CD14-positive monocyte (primary cell): ENCODE measurements around the gene P3H2. TPM values are rescaled to one million over a fixed set of nuclear protein-coding genes. Genes with fewer than 3 reads are reported as not detected.

Source experiments
- DNase-seq, 3 donors: peaks; one replicate each; pipeline ENCODE4 v3.0.0-alpha.2; 2011 to 2022
- H2AFZ ChIP-seq: 2 replicates; pipeline ENCODE4 v1.6.0; 2012; ENCODE audit warnings: mild to moderate bottlenecking, low read depth, low read length, inconsistent platforms; ENCODE audit not compliant: insufficient read depth, poor library complexity, severe bottlenecking
- H3K27ac ChIP-seq, 2 donors: 1 replicate in 1 of 2; 2 replicates in 1 of 2; pipeline ENCODE4 v1.5.1; 2012 to 2013; ENCODE audit warnings: low read length in 2 of 2, control low read depth in 1 of 2, inconsistent platforms in 1 of 2, low read depth in 1 of 2, mild to moderate bottlenecking in 1 of 2
- H3K27me3 ChIP-seq, 2 donors: one replicate each; pipeline versions ENCODE4 v1.6.0 to v1.6.1; 2011 to 2013; ENCODE audit warnings: low read length in 2 of 2; ENCODE audit not compliant: control insufficient read depth in 2 of 2, insufficient read depth in 2 of 2
- H3K36me3 ChIP-seq, 2 donors: replicated peaks in 1 of 2; 1 replicate in 1 of 2; 2 replicates in 1 of 2; pipeline versions ENCODE4 v1.5.1 to v1.6.1; 2012 to 2013; ENCODE audit warnings: low read length in 2 of 2, control low read depth in 1 of 2, inconsistent platforms in 1 of 2, mild to moderate bottlenecking in 1 of 2; ENCODE audit not compliant: insufficient read depth in 2 of 2, control insufficient read depth in 1 of 2
- H3K4me1 ChIP-seq, 2 donors: 1 replicate in 1 of 2; 2 replicates in 1 of 2; pipeline versions ENCODE4 v1.5.1 to v1.6.1; 2012 to 2013; ENCODE audit warnings: low read length in 2 of 2, control low read depth in 1 of 2, inconsistent platforms in 1 of 2, mild to moderate bottlenecking in 1 of 2, moderate library complexity in 1 of 2; ENCODE audit not compliant: insufficient read depth in 2 of 2, control insufficient read depth in 1 of 2
- H3K4me2 ChIP-seq: replicated peaks from 2 replicates; pipeline ENCODE3; 2012; ENCODE audit warnings: low read length, moderate library complexity, mild to moderate bottlenecking; ENCODE audit not compliant: poor library complexity, severe bottlenecking; ENCODE audit errors: extremely low read depth
- H3K4me3 ChIP-seq, 3 experiments: fragments of 200-600 bp in 1 of 3; sonication (generic) in 1 of 3; replicated peaks in 1 of 3; 1 replicate in 2 of 3; 2 replicates in 1 of 3; pipeline ENCODE4 v1.5.1; 2011 to 2013; ENCODE audit warnings: low read length in 3 of 3, mild to moderate bottlenecking in 3 of 3, control low read depth in 2 of 3, low read depth in 2 of 3, inconsistent platforms in 1 of 3, moderate library complexity in 1 of 3
- H3K79me2 ChIP-seq: 2 replicates; pipeline ENCODE4 v1.6.0; 2012; ENCODE audit warnings: mild to moderate bottlenecking, control low read depth, inconsistent platforms, low read length, moderate library complexity; ENCODE audit not compliant: insufficient read depth
- H3K9ac ChIP-seq: 2 replicates; pipeline ENCODE4 v1.6.0; 2017; ENCODE audit warnings: low read length, mild to moderate bottlenecking; ENCODE audit not compliant: insufficient read depth, poor library complexity, severe bottlenecking
- H3K9me3 ChIP-seq, 2 donors: replicated peaks in 1 of 2; 1 replicate in 1 of 2; 2 replicates in 1 of 2; pipeline versions ENCODE4 v1.5.1 to v1.6.1; 2012 to 2013; ENCODE audit warnings: low read length in 2 of 2, control low read depth in 1 of 2; ENCODE audit not compliant: control insufficient read depth in 1 of 2, insufficient read depth in 1 of 2
- H4K20me1 ChIP-seq: 2 replicates; pipeline ENCODE4 v1.6.0; 2012; ENCODE audit warnings: mild to moderate bottlenecking, low read length, control low read depth, moderate library complexity; ENCODE audit not compliant: insufficient read depth
- H3K27ac Mint-ChIP-seq, 7 donors: one replicate each; pipeline ENCODE4 v1.8.0; 2020; ENCODE audit warnings: mild to moderate bottlenecking in 7 of 7, mixed read lengths in 7 of 7, moderate library complexity in 6 of 7, inconsistent platforms in 2 of 7
- H3K27me3 Mint-ChIP-seq, 3 donors: one replicate each; pipeline ENCODE4 v1.8.0; 2021 to 2022; ENCODE audit warnings: low read depth in 3 of 3, mild to moderate bottlenecking in 3 of 3, mixed read lengths in 3 of 3, moderate library complexity in 3 of 3, inconsistent platforms in 1 of 3
- H3K36me3 Mint-ChIP-seq, 2 donors: one replicate each; pipeline ENCODE4 v1.8.0; 2020; ENCODE audit warnings: mixed read lengths in 2 of 2, inconsistent platforms in 1 of 2, mild to moderate bottlenecking in 1 of 2
- H3K4me1 Mint-ChIP-seq: one replicate; pipeline ENCODE4 v1.8.0; 2020; ENCODE audit warnings: mild to moderate bottlenecking, mixed read lengths
- H3K4me3 Mint-ChIP-seq, 2 donors: one replicate each; pipeline ENCODE4 v1.8.0; 2020; ENCODE audit warnings: mild to moderate bottlenecking in 2 of 2, mixed read lengths in 2 of 2, moderate library complexity in 1 of 2
- H3K9me3 Mint-ChIP-seq, 7 donors: one replicate each; pipeline ENCODE4 v1.8.0; 2020 to 2022; ENCODE audit warnings: mixed read lengths in 7 of 7, mild to moderate bottlenecking in 6 of 7, moderate library complexity in 6 of 7, inconsistent platforms in 2 of 7
- WGBS: methylation state at CpG from one replicate; pipeline ENCODE4 v1.1.5; 2013; ENCODE audit warnings: missing lambda C conversion rate; ENCODE audit not compliant: insufficient coverage; 5-methylcytosine and 5-hydroxymethylcytosine counted together
- intact Hi-C, 2 donors: fragments of 100-400 bp; cut with micrococcal nuclease; formaldehyde crosslinking; loops; one replicate each; pipeline versions ENCODE4 v1.15.0 to v1.15.1; 2023
- polyA plus RNA-seq, 3 donors: library from polyadenylated mRNA; depleted of rRNA in 1 of 3; unstranded in 2 of 3; stranded (reverse) in 1 of 3; fragments of 300-500 nt in 2 of 3; fragments of >200 nt in 1 of 3; fragmentation: Illumina TruSeq in 2 of 3; gene quantifications; 1 replicate in 2 of 3; 2 replicates in 1 of 3; pipeline ENCODE4 v1.2.3, GENCODE V29; 2012 to 2021
- TF ChIP-seq, protein P1 (sequence below): fragments of 200-600 bp; IDR thresholded peaks from one replicate; pipeline ENCODE4 v1.8.0; 2022; ENCODE audit warnings: antibody characterized with exemption, mild to moderate bottlenecking

Gene P3H2
- polyA plus RNA-seq, 3 donors, result 0.25 to 0.31 (median 0.27) TPM

GRCh38 chr3:190032923-190033322 lies 87.8 kb downstream of the P3H2 start:
- H3K4me3 ChIP-seq, result no peak overlapping the region

GRCh38 chr3:190031887-190032752 lies 88.6 kb downstream of the P3H2 start:
- Mint-ChIP-seq H3K4me3 (no peak overlapping the region), H3K27me3 (peaks cover 2 to 3% (median 3%) of the 10 kb centered on the region in 3 donors), H3K36me3 (no peaks in the 10 kb centered on the region), H3K9me3 (peaks cover 0 to 6% (median 0%) of the 10 kb centered on the region in 7 donors), H3K4me1 (no peaks in the 10 kb centered on the region), H3K27ac (no peak overlapping the region)
- H3K27ac ChIP-seq, result no peak overlapping the region
- H3K4me1 ChIP-seq, result no peaks in the 10 kb centered on the region
- no peaks in the 10 kb centered on the region for H4K20me1 ChIP-seq
- no peak overlapping the region for H3K4me3 ChIP-seq
- intact Hi-C loops, result no loop called here
- no peak overlapping the region for H2AFZ ChIP-seq
- no peaks in the 10 kb centered on the region for H3K27me3 ChIP-seq
- DNase-seq, result no peak
- H3K9me3 ChIP-seq, result no peaks in the 10 kb centered on the region
- no peak overlapping the region for H3K4me2 ChIP-seq
- H3K36me3 ChIP-seq, result no peaks in the 10 kb centered on the region
- H3K79me2 ChIP-seq, result no peaks in the 10 kb centered on the region
- H3K9ac ChIP-seq, result no peak overlapping the region
- WGBS, result no CpG with 5 or more reads among the region's 1 CpG
- TF ChIP-seq, protein P1, sequence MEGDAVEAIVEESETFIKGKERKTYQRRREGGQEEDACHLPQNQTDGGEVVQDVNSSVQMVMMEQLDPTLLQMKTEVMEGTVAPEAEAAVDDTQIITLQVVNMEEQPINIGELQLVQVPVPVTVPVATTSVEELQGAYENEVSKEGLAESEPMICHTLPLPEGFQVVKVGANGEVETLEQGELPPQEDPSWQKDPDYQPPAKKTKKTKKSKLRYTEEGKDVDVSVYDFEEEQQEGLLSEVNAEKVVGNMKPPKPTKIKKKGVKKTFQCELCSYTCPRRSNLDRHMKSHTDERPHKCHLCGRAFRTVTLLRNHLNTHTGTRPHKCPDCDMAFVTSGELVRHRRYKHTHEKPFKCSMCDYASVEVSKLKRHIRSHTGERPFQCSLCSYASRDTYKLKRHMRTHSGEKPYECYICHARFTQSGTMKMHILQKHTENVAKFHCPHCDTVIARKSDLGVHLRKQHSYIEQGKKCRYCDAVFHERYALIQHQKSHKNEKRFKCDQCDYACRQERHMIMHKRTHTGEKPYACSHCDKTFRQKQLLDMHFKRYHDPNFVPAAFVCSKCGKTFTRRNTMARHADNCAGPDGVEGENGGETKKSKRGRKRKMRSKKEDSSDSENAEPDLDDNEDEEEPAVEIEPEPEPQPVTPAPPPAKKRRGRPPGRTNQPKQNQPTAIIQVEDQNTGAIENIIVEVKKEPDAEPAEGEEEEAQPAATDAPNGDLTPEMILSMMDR, result no peak

More at GRCh38 chr3:190032923-190033322, 87.8 kb downstream of the P3H2 start:
- Histone ChIP-seq H3K9ac (no peak overlapping the region), H3K27ac (no peak overlapping the region), H3K36me3 (no peaks in the 10 kb centered on the region), H4K20me1 (no peaks in the 10 kb centered on the region), H3K79me2 (no peaks in the 10 kb centered on the region), H3K4me1 (no peaks in the 10 kb centered on the region), H2AFZ (no peak overlapping the region), H3K9me3 (no peaks in the 10 kb centered on the region), H3K4me2 (no peak overlapping the region), H3K27me3 (no peaks in the 10 kb centered on the region)
- Mint-ChIP-seq H3K4me1 (no peaks in the 10 kb centered on the region), H3K27me3 (peaks cover 2 to 3% (median 3%) of the 10 kb centered on the region in 3 donors), H3K27ac (no peak overlapping the region), H3K36me3 (no peaks in the 10 kb centered on the region), H3K9me3 (peaks cover 0 to 6% (median 0%) of the 10 kb centered on the region in 7 donors), H3K4me3 (no peak overlapping the region)
- TF ChIP-seq, protein P1, result no peak
- DNase-seq, result no peak
- intact Hi-C loops, result no loop called here
- 97% methylated on average over 7 of the region's 11 CpGs for WGBS
